HG03558 (cell line): ENCODE data around the gene DSN1.
"Not testable (repeated sequence)": the region's sequence is repeated elsewhere in the genome, so short reads cannot be mapped to it uniquely, and the experiment has no call there.

ENCODE experiments used
- ATAC-seq: cut with Tn5 transposase; IDR thresholded peaks from one replicate; pipeline ENCODE4 v1.9.1; 2021; ENCODE audit warnings: moderate number of reproducible peaks; ENCODE audit not compliant: unreplicated experiment; ENCODE audit errors: extremely low read depth

The DSN1 gene

GRCh38 chr20:36773597-36774390, at the start of gene DSN1:
Gene DSN1 (minus strand): TSS chr20:36773763. CDS start chr20:36771458, 2,305 bp downstream.
- ATAC-seq, result no peak

GRCh38 chr20:36823121-36823520, 49.6 kb upstream of the DSN1 start:
- ATAC-seq, result no peak

GRCh38 chr20:36821964-36822437, 48.4 kb upstream of the DSN1 start:
- no peak for ATAC-seq

- no peak for ATAC-seq
Measured at GRCh38 chr20:36820928-36821327, 47.4 kb upstream of the DSN1 start.

DNA sequence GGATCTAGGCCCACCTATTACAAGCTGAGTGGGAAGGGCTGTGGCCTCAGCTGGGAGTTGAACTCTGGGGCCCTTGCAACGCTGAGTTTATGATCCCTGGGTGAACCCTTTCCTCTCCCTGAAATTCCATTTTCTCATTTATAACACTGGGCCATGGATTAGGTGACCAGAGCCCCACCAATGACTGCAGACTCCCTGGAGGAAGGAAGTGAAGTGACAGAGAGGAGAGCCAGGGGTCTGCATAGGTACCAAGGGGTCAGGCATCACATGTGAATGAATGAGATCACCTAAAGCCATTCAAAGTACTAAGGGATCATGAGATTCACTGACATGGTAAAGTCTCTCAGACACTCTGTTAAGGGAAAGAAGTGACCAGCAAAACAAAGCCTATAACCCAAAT, 46.5 kb upstream of the DSN1 start:
- ATAC-seq, result no peak

DNA sequence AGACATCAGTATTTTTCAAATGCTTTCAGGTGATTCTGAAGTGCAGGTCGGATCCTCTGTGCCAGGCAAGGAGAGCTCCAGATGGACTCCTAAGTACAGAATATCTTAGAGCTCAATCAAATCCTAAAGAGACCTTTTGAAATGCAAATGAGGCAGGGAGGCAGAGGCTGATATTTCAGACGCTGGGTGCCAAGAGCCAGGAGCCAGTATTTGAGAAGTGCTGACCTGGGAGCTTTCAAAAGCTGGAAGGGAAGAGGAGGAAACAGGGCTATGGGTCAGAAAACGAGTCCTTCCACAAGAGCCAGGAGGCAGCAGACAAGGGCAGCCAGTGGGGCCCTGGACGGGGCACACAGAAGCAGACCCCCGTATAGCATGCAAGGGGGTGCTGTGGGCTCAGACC, 46.1 kb upstream of the DSN1 start:
- no peak for ATAC-seq

DNA sequence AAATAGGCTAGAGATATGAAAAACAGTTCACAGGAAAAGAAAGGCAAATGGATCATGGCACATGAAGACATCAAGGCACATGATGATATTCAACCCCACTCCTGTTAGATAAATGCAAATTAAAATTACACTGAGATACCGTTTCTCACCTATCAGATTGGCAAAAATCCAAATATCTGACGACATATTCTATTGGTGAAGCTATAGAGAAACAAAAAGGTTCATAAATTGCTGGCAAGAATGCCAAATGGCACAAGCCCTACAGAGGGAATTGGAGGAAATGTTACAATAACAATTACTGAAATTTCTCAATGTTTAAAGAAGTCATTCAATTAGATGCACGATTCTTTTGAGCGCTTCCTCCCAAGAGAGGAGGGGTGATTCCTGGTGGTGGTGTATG, 45.3 kb upstream of the DSN1 start:
- ATAC-seq, result no peak

DNA sequence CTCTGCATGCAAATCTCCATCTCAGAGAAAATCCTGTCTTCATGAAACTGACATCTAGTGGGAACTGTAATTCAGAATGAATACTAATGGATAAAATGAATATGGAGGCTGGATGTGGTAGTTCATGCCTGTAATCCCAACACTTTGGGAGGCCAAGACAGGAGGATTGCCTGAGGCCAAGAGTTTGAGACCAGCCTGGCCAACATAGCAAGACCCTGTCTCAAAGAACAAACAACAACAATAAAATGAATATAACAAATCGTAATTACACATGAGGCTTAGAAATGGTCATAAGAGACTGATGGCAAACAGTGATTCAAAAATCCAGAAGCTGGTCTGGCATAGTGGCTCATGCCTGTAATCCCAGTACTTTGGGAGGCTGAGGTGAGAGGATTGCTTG, 44.6 kb upstream of the DSN1 start:
- ATAC-seq, result no peak

- no peak for ATAC-seq
Measured at GRCh38 chr20:36817496-36817895, 43.9 kb upstream of the DSN1 start.

DNA sequence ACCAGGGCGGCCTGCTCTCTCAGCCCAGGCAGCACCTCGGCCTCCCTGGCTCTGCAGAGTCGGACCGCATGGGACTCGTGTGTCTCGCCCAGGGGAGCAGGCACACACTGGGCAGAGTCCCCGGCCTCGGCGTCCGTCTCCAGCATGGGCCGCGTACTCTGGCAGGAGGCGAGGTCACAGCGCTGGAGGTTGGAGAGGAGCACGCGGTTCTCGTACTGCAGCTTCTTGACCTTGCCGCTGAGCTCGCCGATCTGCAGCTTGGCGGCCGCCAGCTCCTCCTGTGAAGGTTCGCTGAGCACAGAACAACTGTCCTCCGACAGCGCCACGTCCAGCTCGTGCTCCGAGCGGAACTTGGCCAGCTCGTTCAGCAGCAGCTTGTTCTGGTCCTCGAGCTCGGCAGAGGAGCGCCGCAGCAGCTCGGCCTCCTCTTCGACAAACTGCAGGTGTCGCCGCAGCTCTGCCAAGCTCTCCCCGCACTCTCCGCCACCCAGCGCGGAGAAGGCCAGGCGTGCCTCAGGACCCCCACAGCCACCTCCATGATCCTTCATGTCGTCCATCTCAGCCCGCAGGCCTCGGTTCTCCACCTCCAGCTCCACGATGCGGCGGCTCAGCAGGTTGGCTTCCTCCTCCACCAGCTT, 42.0 kb upstream of the DSN1 start:
- no peak for ATAC-seq

DNA sequence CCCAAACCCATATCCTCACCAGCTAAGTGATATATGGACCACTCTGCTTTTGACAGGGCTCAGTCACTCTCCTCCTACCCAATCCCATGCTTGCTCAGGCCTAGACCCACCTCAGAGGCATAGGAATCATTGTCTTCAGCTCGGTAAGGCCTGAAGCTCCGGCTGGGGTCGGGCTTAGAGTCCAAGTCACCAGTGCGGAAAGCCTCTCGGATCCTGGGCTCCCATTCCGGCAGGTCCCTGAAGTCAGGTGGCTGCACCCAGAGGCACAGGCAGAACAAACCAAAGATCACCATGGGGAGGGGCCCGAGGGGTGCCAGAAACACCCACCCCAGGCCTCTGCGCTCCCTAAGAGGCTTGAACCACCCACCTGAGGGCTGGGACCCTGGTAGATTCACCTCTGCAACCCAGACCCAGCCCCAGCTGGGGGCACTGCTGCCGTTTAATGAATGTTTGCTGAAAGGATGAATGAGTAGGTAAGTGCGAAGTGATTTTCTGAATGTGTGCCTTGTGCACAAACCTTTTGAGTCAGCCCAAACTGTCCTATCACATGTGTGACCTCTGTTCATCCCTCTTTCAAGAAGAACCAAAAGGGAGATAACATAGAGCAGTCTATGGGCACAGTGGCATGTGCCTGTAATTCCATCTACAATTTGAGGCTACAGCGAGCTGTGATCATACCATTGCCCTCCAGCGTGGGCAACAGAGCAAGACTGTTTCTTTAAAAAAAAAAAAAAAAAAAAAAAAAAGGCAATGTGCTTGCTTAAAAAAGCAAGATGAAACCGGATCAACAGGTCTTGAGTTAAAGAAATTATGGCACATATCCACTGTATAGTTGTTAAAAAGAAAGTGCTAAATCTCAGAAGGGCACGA, 39.3 kb upstream of the DSN1 start:
- no peak for ATAC-seq

- no peak for ATAC-seq
Measured at GRCh38 chr20:36808317-36809257, 35.0 kb upstream of the DSN1 start.

GRCh38 chr20:36806049-36806448, 32.5 kb upstream of the DSN1 start:
- no peak for ATAC-seq

DNA sequence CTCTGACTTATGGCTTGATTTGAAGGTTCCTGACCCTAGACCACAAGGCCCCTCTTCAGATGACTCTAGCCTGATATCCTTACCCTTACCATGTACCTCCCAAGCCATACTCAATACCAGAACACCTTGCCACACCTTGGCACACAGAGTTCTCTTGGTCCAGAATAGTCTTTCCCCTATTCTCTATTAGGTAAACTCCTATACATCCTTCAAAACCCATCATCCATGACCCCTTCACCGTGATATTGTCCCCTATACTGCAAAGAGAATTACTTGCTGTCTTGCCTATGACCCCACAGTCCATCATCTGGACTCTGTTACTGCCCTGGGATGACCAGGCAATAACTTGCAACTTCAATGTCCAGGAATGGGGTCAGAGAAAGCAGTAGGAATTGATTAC, 31.8 kb upstream of the DSN1 start:
- ATAC-seq, result no peak

DNA sequence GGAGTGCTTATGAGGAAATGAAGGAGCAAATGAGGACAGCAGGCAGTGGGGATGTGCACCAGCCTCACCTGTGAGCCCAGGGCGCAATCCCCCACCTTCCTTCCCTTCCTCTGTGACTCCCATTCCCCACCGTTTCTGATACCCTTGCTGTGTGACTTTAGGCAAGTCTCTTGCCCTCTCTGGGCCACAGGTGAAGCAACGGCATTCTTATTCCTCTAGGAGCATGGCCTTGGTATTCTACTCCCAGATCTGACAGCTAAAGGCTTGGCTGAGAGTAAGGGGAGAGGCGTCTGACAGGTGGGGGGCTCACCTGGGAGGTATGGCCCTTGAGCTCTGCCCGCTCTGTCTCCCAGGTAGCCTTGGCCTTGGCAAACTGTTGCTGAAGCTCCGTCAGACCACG, 30.9 kb upstream of the DSN1 start:
- no peak for ATAC-seq

- no peak for ATAC-seq
Measured at GRCh38 chr20:36802326-36803222, 29.0 kb upstream of the DSN1 start.

DNA sequence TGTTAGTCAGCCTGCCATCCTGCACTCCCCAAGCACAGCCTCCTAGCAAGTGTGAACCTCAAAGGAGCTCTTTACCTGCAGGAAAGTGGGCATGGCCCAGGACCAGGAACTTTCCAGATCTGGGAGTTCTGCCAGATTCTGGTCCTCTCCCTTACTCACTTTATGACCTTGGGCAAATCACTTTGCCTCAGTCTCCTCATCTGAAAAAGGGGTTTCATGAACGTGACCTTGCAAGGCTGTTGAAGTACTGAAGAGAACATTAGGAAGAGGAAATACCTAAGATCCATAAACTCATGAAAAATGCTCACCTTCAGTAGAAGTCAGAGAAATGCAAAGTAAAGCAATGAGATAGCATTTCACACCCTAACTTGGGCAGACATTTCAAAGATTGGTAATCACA, 26.8 kb upstream of the DSN1 start:
- ATAC-seq, result no peak

DNA sequence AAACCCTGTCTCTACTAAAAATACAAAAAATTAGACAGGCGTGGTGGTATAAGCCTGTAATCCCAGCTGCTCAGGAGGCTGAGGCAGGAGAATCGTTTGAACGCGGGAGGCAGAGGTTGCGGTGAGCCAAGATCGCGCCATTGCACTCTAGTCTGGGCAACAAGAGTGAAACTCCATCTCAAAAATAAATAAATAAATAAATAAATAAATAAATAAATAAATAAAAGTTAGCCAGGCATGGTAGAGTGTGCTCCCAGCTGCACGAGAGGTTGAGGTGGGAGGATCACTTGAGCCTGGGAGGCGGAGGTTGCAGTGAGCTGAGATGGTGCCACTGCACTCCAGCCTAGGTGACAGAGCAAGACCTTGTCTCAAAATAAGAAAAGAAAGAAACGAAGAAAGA, 25.8 kb upstream of the DSN1 start:
- not testable (repeated sequence) for ATAC-seq

GRCh38 chr20:36796875-36797274, 23.3 kb upstream of the DSN1 start:
- ATAC-seq, result no peak
